NCI-H2227 (cell line): ENCODE data around the gene SCG2.
A peak's percentile ranks its signal among the peaks of the same experiment; 100 is the strongest.

Source experiments
- DNase-seq: peaks from one replicate; lab custom pipeline; 2025; ENCODE audit not compliant: unreplicated experiment; lab: John Stamatoyannopoulos, UW

Gene SCG2, protein sequence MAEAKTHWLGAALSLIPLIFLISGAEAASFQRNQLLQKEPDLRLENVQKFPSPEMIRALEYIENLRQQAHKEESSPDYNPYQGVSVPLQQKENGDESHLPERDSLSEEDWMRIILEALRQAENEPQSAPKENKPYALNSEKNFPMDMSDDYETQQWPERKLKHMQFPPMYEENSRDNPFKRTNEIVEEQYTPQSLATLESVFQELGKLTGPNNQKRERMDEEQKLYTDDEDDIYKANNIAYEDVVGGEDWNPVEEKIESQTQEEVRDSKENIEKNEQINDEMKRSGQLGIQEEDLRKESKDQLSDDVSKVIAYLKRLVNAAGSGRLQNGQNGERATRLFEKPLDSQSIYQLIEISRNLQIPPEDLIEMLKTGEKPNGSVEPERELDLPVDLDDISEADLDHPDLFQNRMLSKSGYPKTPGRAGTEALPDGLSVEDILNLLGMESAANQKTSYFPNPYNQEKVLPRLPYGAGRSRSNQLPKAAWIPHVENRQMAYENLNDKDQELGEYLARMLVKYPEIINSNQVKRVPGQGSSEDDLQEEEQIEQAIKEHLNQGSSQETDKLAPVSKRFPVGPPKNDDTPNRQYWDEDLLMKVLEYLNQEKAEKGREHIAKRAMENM

DNA sequence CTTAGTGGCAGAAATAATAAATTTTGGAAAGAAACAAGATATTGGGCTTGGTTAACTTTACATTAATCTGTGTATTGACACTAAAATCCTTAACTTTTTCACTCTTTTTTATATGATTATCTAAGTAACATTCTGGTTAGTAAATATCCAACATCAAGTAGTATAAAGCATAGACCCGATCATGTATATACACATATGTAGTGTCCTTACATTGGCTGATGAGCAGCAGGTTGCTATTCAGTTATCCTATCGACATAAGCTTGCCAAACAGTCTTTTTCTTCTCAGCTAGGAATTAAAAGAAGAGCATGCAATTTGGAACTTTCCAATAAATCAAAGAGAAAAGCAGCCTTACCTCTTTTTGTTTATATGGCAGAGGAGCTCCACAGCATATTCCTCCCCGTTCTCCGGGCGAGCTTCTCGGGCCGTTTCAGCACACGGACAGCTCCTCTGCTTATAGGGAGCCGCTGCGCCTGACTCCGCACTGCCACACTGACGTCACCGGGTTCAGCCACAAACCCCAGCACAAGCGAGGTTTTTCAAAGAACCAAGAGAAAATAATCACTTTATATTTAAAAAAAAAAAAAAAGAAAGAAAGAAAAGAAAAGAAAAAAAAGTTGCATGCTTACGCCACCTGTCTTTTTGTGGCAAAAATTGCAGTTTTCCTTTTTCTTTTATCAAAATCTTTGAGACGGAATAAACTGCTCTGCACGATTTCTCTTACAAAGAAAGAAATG, at the start of gene SCG2:
TSS of gene SCG2 (minus strand) at position 430 of the 735 bp plus-strand sequence. CDS start 3,079 bp downstream, outside the sequence.
- DNase-seq = peak; percentile 88

DNA sequence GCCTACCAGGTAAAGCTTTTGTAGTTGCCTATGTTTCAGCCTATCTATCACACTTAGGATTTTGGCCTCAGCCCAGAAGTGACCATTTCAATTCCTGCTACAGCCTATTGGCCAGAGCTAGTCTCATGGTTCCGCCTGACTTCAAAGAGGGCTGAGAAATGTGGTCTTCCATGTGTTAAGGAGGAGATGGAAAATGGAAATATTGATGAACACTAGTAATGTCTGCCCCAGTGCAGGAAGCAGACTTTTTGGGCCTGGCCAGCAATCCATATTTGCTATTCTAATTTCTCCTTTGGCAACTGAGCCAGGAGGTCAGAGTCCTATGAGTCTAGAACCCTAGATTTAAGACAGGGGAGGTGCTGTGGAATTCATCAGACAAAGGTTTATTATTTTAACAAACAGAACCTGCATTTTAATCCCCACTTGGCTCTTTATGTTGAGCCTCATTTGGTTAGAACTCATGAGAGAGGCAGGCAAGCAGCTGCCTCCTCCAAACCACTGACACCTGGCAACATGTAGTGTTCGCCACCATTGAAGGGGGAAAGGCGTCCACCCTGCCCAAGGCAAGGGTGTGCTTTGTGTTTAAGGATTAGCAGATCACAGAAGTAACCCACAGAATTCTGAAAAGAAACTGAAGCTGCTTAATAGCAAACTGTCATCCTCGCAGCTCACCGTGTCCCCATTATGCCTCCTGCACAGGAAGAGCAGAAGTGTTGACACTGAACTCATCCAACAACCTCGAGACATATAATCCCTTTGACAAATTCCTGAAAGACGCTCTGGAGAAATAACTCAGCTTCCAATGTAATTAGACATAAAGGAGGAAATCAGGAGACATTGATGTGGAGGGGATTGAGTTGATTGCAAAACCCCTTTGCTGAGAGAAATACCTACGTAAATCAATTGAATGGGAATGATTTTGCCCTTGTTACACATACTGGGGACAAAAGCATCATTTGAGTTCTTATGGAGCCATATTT, 47.7 kb upstream of the SCG2 start:
- no peak for DNase-seq

DNA sequence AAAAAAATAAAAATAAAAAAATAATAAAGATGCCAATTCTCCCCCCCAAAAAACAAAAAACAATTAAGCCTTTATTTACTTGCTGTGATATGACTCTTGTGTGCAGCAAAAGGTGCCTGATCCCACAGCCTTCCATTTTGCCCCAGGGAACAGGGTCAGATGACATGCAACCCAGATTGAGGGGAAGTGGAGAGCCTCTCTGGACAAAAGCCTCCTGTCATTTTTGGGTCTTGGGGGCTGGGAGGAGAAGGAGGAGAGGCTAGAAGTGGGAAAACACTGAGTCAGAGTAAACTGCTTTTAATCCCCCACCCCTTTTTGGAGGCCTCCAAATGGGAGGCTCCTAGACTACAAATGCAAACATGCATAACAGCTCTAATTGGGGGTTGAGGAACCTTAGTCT, 46.6 kb upstream of the SCG2 start:
- DNase-seq = no peak

DNA sequence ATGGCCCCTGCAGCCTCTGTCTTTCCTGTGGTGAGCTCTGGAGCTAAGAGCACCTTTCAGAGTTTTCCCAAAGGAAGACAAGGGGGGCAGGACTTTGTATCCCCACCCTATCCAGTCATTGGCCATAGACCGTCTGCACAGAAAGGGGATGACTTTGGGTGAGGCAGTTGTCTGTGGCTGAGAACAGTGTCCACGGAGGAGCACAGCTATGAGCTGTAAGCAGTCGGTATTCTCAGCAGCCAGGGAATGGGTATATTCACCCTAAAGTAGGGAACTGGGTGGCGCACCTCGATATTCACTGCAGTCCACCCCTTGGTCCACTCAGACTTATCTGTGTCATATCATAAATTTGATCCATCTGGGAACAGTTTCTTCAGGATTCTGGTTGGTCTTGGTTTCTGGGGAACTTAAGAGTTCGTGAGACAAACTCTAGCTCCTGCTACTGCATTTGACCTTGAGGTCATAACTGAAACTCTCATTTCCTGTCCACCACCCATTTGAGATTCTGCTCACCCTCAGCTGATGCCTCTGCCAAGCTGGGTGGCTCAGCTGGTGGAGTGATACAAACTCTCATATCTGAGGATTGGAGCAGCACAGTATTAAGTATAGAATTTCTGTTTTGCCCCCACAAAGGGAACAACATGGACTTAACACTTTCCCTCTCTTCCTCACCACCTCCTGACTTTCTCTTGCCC, 45.2 kb upstream of the SCG2 start:
- DNase-seq = no peak

DNA sequence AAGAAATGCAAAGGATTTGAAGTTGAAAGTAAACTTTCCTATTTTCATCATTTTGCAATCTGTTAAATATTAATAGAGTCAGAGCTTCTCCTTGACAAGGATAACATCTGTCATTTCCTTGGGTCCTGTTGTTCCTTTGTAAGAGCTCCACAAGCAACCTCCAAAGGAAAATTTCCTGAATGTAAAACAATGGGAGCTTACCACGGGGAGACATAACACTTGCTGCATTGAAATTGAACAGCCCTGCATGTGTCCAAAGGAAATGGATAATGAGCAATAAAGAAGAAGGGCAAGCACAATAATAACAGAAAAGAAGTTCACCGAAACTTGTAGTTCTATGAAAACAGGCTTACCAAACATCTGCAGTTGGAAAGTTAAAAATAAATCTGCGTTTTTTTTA, 42.0 kb upstream of the SCG2 start:
- DNase-seq = no peak

DNA sequence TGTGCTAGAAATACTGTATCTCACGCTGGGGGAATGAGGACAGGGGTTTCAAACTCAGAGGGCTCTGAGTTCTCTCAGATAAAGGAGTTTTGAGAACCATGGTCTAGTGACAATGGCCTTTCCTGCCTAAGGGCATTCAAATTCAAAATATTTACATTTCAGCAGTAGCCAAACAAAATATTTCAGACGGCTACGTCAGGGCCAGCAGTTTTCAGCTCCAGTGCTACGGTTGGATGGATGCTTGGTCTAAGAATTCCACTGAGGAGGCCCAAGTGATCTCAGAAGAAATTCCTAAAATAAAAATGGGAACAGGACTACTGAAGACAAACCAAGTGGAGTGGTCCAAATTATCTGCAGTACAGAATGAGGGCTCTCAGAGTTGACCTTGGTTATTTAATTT, 41.1 kb upstream of the SCG2 start:
- DNase-seq = no peak

DNA sequence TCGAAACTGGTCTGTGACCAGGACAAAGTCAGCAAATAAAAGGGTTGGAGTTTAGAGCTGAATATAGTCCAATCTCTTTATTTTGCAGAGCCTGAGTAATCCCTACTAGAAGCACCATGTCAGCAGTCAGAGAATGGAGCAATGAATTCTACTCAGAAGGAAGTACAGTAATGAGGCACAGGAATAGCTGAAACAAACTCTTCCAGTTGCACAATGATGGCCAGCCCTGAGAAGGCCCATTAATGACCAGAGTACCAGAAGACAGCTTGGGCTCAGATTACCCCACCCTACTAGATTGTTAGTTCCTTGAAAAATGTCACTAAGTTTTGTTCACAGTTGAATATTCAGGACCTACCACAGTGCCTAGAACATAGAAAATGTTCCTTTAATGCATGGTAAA, 40.3 kb upstream of the SCG2 start:
- no peak for DNase-seq

DNA sequence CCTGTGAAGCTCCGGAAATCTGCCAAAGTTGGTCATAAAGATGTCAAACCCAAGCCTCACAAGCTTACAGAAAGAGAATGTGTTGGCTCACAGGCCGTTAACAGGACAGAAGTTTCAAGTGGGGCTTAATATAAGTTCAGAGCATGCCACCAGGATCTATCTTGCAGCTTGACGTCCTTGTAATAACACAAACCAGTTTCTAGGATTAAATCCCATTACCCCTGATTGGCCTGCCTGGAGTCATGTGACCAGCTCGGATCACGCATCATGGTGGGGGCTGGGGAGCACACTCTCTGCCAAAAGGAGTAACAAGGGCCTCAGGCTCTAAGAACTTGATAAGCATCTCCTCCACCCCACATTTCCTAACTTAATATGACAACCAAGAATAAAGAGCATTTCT, 38.9 kb upstream of the SCG2 start:
- DNase-seq = no peak

DNA sequence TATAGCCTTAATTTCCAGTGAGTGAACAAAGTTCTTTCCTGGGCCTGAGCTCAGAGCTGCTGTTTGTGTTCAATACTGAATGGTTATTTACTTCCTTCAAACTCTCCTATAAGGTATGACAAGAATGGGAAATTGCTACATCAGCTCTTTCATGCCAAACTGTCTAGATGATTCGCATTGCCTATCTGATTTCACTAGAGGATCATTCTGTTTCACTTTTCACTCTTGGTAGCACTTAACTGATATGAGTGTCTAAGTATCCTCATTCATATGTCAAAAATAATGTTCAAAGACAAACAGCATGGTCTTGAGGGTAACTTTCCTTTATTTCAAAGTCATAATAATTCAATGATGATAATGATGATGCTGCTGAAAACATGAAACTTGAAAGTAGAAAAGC, 32.9 kb upstream of the SCG2 start:
- DNase-seq = no peak

DNA sequence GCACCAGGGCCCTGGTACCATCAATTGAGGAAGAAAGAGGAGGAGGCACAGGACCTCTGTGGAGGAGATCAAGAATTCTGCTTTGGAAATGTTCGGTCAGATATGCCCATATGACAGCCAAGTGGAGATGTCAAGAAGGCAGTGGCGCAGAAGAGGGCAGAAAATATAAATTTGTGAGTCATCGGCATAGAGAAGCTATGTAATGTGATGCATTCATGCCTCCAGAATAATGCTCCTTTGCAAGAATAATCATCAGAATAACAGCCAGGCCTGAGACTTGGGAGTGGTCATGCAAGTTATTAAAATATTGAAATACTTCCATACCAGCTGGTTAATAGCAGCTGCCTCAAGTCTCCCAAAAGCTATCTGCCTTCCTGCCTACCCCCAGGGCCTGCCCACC, 32.1 kb upstream of the SCG2 start:
- DNase-seq = no peak

DNA sequence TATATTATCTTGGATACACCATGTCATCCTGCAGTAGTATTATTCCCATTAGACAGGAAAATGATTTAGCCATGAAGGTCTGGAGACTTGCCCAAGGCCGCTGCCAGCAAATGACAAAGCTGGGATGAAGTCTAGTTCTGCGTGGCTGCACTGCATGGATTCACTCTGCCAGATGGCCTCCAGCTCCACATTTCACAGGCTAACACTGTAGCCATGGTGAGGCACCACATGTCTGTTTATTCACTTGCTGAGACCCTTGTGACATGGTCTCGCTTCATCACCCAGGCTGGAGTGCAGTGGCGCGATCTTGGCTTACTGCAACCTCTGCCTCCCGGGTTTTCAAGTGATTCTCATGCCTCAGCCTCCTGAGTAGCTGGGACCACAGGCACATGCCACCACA, 31.5 kb upstream of the SCG2 start:
- DNase-seq = no peak

DNA sequence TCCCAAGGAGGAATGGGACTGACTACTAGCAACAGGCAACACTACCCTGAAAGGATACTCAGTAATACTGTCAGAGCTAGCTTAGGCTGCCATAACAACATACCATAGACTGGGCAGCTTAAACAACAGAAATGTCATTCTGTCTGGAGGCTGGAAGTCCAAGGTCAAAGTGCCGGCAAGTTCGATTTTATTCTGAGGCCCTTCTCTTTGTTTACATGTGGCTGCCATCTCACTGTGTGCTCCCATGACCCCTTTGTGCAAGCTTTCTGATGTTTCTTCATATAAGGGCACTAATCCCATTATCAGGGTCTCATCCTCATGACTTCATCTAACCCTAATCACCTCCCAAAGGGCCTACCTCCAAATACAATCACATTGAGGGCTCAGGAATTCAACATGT, 30.7 kb upstream of the SCG2 start:
- no peak for DNase-seq

DNA sequence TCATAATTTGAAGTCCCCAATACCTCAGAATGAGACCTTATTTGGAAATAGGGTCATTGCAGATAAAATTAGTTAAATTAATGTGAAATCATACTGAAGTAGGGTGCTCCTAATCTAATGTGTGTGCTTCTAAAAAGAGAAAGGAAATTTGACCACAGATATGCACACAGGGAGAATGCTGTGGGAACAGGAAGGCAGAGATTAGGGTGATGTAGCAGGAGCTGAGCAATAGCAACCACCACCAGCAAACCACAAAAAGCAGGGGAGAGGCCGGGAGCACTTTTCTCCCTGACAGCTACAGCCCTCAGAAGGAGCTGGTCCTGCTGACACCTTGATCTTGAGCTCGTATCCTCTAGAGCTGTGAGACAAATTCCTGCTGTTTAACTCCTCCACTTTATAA, 24.6 kb upstream of the SCG2 start:
- no peak for DNase-seq

DNA sequence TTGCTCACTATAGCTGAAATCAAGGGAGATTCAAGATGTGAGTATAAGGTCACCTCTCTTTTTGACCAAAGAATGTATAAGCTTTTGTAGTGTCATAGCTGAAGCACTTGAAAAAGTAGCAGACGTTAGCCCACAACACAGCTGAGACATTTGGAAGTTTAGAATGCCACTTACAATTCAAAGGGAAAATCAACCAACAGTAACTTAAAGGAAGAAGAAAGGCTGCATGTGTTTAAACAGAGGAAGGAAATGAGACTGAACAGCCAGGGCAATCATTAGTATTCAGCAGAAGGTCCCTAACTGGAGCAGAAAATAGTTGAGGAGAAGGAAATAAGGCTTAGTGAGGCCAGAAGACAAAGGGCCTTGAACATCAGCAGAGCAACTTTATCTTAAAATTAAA, 23.5 kb upstream of the SCG2 start:
- DNase-seq = no peak

DNA sequence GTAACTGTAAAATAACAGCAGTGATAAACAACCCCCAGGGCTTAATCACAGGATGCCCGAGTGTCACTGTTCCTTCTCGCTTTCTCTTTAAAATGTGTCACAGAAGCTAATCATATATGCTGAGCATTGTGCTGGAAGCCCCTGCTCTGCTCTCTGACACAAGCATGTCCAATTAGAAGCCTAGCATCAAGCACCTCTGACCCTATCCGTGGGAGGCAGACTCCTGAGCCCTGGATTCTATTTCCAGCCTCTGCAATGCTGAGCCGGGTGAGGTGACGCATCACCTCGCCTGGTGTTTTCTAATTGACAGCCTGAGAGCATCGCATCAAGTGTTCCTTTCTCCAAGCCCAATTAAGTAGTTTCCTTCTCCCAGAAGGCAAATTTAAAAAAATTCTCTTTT, 19.7 kb upstream of the SCG2 start:
- peak; percentile 79 for DNase-seq

DNA sequence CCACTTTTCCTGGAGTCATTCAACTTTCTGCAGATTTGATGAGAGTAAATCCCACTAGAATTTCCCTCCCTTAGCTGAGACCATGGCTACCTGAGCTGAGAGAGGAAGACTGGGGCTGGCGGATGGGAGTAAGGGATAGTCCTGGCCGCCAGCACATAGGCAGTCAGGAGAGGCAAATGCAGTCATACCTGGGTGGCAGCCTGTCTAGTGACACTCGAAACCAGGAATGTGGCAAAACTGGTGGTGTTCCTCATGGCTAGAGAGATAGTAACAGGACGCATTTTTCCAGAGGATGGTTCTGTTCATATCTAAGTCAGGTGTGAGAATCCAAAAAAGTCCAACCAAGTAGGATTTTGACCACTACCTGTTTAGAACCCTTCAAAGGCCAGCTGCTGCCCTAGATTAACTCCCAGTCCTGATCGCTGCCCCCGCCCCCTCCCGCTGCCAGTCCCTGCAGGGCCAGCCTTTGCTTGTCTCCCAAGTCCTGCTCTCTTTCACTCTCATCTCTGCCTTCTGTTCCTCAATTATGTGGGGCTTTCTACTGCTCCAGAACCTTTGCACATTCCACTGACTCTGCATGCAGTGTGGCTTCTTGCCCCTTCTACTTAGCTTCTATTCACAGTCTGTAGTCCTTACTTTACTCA, 17.4 kb upstream of the SCG2 start:
- no peak for DNase-seq

DNA sequence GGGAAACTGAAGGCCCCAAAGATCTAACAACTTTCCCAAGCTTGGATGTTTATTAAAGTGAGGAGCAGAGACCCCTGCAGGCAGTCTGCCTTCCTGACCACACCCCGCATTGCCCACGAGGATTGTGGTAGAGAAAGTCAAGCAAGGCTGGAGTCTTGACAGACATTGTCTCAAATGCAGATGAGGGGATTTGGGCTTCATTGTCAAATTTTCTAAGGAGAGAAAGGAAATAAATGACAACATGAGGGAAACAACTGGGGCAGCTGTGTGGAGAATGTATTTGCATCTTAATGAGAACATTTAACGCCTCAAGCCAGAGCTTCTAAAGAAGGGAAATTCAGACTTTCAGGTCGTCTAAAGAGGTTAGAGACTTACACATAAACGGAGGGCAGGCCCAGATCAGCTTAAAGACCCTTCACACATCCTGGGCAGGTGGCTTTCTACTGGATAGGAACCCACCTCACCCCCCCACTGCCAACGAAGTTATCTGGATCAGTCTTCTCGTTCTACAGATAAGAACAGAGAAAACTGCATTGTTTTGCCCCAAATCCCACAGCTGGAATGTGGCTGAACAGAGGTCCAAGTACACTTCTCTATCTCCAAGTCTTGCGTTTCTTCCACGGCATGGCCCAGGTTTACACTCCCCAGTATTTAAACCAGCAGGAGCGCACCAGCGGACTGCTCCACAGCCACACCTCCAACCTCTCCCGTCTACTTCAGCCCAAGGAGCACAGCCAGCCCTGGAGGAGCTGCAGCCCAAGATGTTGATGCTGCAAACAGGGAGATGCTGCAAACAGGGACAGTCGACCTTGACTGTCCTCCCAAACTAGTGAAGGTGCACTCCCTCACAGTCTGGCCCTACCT, 16.2 kb upstream of the SCG2 start:
- DNase-seq = no peak

DNA sequence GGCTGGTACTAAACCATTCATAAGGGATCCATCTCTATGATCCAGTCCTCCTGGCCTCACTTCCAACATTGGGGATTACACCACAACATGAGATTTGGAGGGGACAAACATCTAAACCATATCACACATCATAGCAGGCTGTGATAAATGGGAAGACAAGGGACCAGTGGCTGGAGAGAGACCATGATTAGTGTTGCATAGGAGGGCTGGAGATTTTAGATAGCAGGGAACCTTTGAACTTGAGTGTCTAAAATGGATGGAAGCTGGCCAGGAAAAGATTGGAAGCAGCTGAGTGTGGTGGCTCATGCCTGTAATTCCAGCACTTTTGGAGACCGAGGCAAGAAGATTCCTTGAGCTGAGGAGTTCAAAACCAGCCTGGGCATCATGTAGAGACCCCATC, 12.4 kb upstream of the SCG2 start:
- no peak for DNase-seq
